GM19452 (cell line): ENCODE results near the gene SPC24.
"Not testable (repeated sequence)": the region's sequence is repeated elsewhere in the genome, so short reads cannot be mapped to it uniquely, and the experiment has no call there.

Source experiments
- ATAC-seq: cut with Tn5 transposase; IDR thresholded peaks from one replicate; pipeline ENCODE4 v1.9.1; 2021; ENCODE audit not compliant: unreplicated experiment

SPC24 gene

GRCh38 chr19:11192957-11193939 lies 37.7 kb upstream of the SPC24 start:
- ATAC-seq, result no peak

- ATAC-seq, result no peak
These were observed 36.4 kb upstream of the SPC24 start for GRCh38 chr19:11191934-11192333.

GRCh38 chr19:11191273-11191755 lies 35.7 kb upstream of the SPC24 start:
- no peak for ATAC-seq

GRCh38 chr19:11190501-11190900 lies 34.9 kb upstream of the SPC24 start:
- no peak for ATAC-seq

- ATAC-seq, result no peak
These were observed 31.9 kb upstream of the SPC24 start for GRCh38 chr19:11187441-11187840.

- ATAC-seq, result no peak
These were observed 27.4 kb upstream of the SPC24 start for GRCh38 chr19:11182994-11183393.

GRCh38 chr19:11181488-11181887 lies 25.9 kb upstream of the SPC24 start:
- no peak for ATAC-seq

GRCh38 chr19:11180975-11181374 lies 25.4 kb upstream of the SPC24 start:
- ATAC-seq, result not testable (repeated sequence)

GRCh38 chr19:11180346-11180745 lies 24.8 kb upstream of the SPC24 start:
- ATAC-seq, result no peak

- no peak for ATAC-seq
These were observed 24.2 kb upstream of the SPC24 start for GRCh38 chr19:11179716-11180297.

- not testable (repeated sequence) for ATAC-seq
These were observed 23.5 kb upstream of the SPC24 start for GRCh38 chr19:11179145-11179465.

GRCh38 chr19:11177592-11177991 lies 22.0 kb upstream of the SPC24 start:
- no peak for ATAC-seq

- ATAC-seq, result no peak
These were observed 21.0 kb upstream of the SPC24 start for GRCh38 chr19:11176466-11177193.

GRCh38 chr19:11175920-11176319 lies 20.3 kb upstream of the SPC24 start:
- ATAC-seq, result no peak

GRCh38 chr19:11174336-11174735 lies 18.8 kb upstream of the SPC24 start:
- no peak for ATAC-seq

- ATAC-seq, result no peak
These were observed 18.1 kb upstream of the SPC24 start for GRCh38 chr19:11173516-11174155.

GRCh38 chr19:11172576-11172975 lies 17.0 kb upstream of the SPC24 start:
- ATAC-seq, result no peak

- ATAC-seq, result no peak
These were observed 15.6 kb upstream of the SPC24 start for GRCh38 chr19:11171144-11171543.

- ATAC-seq, result no peak
These were observed 14.5 kb upstream of the SPC24 start for GRCh38 chr19:11169896-11170678.

- no peak for ATAC-seq
These were observed 13.0 kb upstream of the SPC24 start for GRCh38 chr19:11168568-11168967.
